Activated T-helper 2 cell treated with anti-CD3 and anti-CD28 coated beads, Interferon-gamma antibody, Interleukin-2, Interleukin-4, amounts not matched to agents 10 μg/mL and 5 μg/mL and 100 μg/mL, durations not matched to agents 14 hours and 24 hours and 36 hours (primary cell): ENCODE results near the gene CDC14A. TPM values are rescaled to one million over a fixed set of nuclear protein-coding genes. Genes with fewer than 3 reads are reported as not detected.

ENCODE experiments used
- DNase-seq: peaks from one replicate; pipeline ENCODE4 v3.0.0; 2021; ENCODE audit warnings: low spot score
- H3K27ac Mint-ChIP-seq: one replicate; pipeline ENCODE4 v1.8.0; 2021; ENCODE audit warnings: mixed read lengths
- H3K27me3 Mint-ChIP-seq: one replicate; pipeline ENCODE4 v1.8.0; 2021; ENCODE audit warnings: low read depth, mixed read lengths
- H3K36me3 Mint-ChIP-seq: one replicate; pipeline ENCODE4 v1.8.0; 2021; ENCODE audit warnings: low read depth, mixed read lengths
- H3K4me1 Mint-ChIP-seq: one replicate; pipeline ENCODE4 v1.8.0; 2021; ENCODE audit warnings: low read depth, mixed read lengths
- H3K4me3 Mint-ChIP-seq: one replicate; pipeline ENCODE4 v1.8.0; 2021; ENCODE audit warnings: low read depth, mild to moderate bottlenecking, moderate library complexity, mixed read lengths
- H3K9me3 Mint-ChIP-seq: one replicate; pipeline ENCODE4 v1.8.0; 2021; ENCODE audit warnings: mixed read lengths
- intact Hi-C: fragments of 100-400 bp; cut with micrococcal nuclease; formaldehyde crosslinking; loops from one replicate; pipeline ENCODE4 v1.15.1; 2023
- total RNA-seq: library from RNA; stranded (reverse); gene quantifications from 2 replicates; pipeline ENCODE4 v1.2.3, GENCODE V29; 2022

Gene CDC14A
- total RNA-seq, 1 donor from 2014 or later: 10.3 TPM

DNA sequence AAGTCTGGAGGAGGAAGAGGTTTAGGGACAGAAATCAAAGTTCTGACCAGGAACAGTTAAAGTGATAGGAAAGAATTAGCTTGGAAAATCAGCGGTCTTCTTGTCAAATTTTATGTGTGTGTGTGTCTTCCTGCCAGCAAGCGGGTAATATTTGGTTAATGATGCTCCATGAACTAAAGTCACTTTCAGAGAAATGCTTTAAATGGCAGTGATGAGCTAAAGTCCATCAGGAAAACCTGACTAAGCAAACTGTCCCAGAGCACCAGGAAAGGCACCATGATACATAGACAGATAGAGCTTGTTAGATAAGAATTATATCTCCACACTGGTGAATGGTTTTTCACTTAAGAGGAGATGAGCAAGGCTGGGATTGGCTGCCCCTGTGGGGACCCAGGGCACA, 10.0 kb upstream of the CDC14A start:
- peaks cover 25% of the 10 kb centered on the region for H3K27me3 Mint-ChIP-seq
- intact Hi-C loops: no loop called here
- H3K9me3 Mint-ChIP-seq: no peaks in the 10 kb centered on the region
- no peak overlapping the region for H3K27ac Mint-ChIP-seq
- H3K36me3 Mint-ChIP-seq: no peaks in the 10 kb centered on the region
- H3K4me3 Mint-ChIP-seq: no peak overlapping the region
- H3K4me1 Mint-ChIP-seq: no peaks in the 10 kb centered on the region
- DNase-seq: no peak

DNA sequence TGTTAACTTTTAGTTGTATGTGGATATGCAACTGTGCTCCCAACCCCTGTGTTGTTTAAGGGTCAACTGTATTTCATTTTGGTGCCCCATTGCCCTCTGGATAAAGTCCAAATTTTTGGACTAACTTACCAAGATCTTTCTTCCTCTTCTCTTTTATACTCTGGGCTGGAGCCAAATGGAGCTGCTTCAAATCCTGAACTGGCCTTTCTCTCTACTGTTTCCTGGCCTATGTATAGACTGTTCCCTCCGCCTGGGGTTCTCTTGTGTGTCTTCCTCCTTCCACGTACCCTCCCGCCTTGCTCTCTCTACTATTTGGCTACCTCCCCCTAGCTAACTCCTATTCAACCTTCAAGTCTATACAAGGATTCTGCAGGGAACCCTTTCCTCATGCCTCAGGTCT, 8.4 kb upstream of the CDC14A start:
- peaks cover 17% of the 10 kb centered on the region for H3K27me3 Mint-ChIP-seq
- intact Hi-C loops: no loop called here
- no peak for DNase-seq
- H3K9me3 Mint-ChIP-seq: no peaks in the 10 kb centered on the region
- H3K4me1 Mint-ChIP-seq: peaks cover 2% of the 10 kb centered on the region
- no peak overlapping the region for H3K27ac Mint-ChIP-seq
- H3K4me3 Mint-ChIP-seq: no peak overlapping the region
- H3K36me3 Mint-ChIP-seq: no peaks in the 10 kb centered on the region

DNA sequence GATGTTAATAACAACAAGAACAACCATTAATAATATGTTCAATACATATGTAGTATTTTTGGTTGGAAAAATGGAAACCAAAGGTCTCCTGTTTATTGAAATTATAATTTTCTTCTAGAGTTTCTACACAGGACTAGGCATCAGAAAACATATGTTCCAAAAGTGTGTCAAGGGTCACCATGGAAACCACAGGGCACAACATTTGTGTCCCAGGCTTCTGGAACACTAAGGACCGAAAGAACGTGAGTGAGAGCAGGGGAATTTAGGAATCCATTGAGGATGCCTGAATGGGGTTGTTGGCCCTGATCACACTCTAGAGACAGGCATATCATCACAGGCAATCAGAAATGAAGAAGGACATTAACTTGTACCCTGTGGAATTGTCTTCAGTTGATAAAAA, 7.5 kb upstream of the CDC14A start:
- no peaks in the 10 kb centered on the region for H3K9me3 Mint-ChIP-seq
- intact Hi-C loops: no loop called here
- H3K27ac Mint-ChIP-seq: no peak overlapping the region
- H3K4me1 Mint-ChIP-seq: peaks cover 2% of the 10 kb centered on the region
- peaks cover 17% of the 10 kb centered on the region for H3K27me3 Mint-ChIP-seq
- H3K4me3 Mint-ChIP-seq: no peak overlapping the region
- H3K36me3 Mint-ChIP-seq: no peaks in the 10 kb centered on the region
- DNase-seq: no peak

DNA sequence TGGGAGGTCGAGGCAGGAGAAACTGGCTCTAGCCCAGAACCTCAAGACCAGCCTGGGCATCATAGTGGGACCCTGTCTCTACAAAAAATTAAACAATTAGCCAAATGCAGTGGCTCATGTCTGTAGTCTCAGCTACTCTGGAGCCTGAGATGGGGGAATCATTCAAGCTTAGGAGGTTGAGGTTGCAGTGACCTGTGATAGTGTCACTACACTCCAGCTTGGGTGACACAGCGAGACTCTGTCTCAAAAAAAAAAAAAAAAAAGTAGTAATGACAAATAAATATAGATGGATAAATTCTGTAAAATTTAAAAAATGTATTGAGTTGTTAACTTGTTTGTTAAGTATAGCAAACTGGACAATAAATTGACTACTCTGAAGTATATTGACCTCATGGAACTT, 5.9 kb upstream of the CDC14A start:
- Mint-ChIP-seq H3K4me1 (peaks cover 4% of the 10 kb centered on the region), H3K9me3 (no peaks in the 10 kb centered on the region), H3K27me3 (peaks cover 13% of the 10 kb centered on the region), H3K36me3 (no peaks in the 10 kb centered on the region), H3K27ac (no peak overlapping the region), H3K4me3 (no peak overlapping the region)
- no peak for DNase-seq
- intact Hi-C loops: no loop called here

DNA sequence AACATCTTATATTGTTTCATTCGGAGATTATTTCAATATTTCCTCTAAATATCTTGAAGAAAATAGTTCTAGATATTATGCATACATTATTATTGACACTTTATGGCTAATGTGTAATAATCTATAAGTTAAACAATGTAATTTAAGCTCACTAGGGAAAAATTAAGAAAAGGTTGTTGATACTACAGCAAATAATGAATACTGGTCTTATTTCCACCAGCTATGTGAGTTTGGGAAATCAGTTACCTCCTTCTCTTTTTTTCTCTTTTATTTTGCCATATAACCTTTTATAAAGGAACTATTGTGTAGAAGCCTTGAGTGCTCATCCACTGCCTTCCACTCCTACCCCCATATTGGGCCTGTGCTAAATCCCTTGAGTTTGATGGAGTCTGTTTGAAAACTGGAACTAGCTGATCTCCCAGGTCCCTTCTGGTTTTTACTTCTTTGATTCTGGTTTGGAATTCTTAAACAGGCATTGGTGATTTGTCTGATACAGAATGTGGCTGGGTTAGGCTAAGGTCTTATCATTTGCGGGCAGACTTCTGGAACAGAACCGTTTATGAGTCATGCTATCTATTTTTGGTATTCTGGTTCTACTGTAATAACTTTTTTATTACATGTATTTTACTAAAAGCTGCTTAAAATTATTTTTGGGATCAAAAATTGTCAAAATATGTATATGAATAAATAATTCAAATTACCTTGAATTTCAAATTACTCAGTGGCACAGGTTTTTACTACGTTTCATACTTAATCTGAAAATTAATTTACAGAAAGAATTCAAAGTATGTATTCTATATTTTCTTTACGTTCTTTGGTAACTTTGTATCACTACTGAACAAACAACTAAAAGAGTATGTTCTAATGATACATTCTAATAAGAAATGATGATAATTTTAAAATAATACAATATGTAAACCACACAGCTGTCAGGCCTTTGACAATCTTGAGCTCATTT, 5.0 kb upstream of the CDC14A start:
- Mint-ChIP-seq H3K27me3 (peaks cover 13% of the 10 kb centered on the region), H3K4me3 (no peak overlapping the region)

DNA sequence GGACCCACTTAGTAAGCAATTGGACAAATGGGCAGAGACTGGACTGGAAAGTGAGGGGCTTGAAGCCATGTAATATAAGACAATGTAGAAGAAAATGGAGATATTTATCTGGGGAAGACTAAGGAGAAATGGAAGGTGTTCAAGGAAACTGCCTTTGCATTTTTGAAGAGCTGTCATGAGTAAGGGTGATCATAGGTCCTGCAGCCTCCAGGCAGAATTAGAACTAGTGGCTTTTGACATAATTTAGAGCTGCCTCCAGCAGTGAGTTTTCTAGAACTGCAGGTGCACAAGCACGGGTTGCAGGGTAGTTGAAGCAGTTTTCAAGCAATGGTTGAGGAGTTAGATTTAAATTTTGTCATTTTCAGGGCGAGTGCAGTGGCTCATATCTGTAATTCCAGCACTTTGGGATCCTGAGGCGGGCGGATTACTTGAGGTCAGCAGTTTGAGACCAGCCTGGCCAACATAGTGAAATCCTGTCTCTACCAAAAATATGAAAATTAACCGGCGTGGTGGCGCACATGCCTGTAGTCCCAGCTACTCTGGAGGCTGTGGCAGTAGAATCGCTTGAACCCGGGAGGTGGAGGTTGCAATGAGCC, 3.7 kb upstream of the CDC14A start:
- H3K4me1 Mint-ChIP-seq: peaks cover 8% of the 10 kb centered on the region
- intact Hi-C loops: no loop called here
- H3K36me3 Mint-ChIP-seq: no peaks in the 10 kb centered on the region

More for the DNA sequence above, 5.0 kb upstream of the CDC14A start:
- peaks cover 4% of the 10 kb centered on the region for H3K4me1 Mint-ChIP-seq
- intact Hi-C loops: no loop called here
- H3K27ac Mint-ChIP-seq: no peak overlapping the region
- no peaks in the 10 kb centered on the region for H3K9me3 Mint-ChIP-seq
- no peaks in the 10 kb centered on the region for H3K36me3 Mint-ChIP-seq
- no peak for DNase-seq

DNA sequence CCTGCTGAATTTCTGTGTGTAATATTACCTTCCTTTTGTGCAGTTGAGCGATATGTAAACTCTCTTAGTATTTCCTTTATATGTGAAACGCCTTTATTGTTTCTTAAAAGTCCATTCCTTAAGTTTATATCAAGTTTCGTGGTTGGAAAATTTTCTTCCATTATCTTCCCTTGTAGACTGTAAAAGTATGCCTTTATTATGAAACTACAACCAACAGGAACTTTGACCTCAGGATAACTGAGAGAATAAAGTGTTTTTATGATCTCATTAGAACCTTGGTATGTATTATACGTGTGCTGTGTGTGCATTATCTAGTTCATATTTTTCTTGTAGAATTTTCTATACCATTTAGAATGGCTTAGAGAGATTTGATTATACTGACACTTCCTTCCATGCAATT, 3.1 kb upstream of the CDC14A start:
- Mint-ChIP-seq H3K9me3 (no peaks in the 10 kb centered on the region), H3K36me3 (peaks cover 2% of the 10 kb centered on the region), H3K4me1 (peaks cover 14% of the 10 kb centered on the region), H3K4me3 (no peak overlapping the region), H3K27me3 (peaks cover 9% of the 10 kb centered on the region), H3K27ac (no peak overlapping the region)
- intact Hi-C loops: no loop called here
- DNase-seq: no peak

More for the DNA sequence above, 3.7 kb upstream of the CDC14A start:
- no peak for DNase-seq
- Mint-ChIP-seq H3K4me3 (no peak overlapping the region), H3K27ac (no peak overlapping the region), H3K27me3 (peaks cover 13% of the 10 kb centered on the region), H3K9me3 (no peaks in the 10 kb centered on the region)

DNA sequence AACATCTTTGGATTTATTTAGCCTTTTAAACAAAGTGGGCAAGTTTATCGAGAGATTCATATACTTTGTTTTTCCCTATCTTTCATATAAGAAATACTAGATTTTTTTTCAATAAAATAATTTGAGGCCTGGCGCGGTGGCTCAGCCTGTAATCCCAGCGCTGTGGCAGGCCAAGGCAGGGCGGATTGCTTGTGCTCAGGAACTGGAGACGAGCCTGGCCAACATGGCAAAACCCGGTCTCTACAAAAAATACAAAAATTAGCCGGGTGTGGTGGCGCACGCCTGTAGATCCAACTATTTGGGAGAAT, 1.6 kb upstream of the CDC14A start:
- Mint-ChIP-seq H3K27me3 (peaks cover 4% of the 10 kb centered on the region), H3K27ac (peak overlapping the region; percentile 89), H3K4me3 (peak overlapping the region; percentile 87), H3K4me1 (peaks cover 29% of the 10 kb centered on the region), H3K9me3 (no peaks in the 10 kb centered on the region), H3K36me3 (peaks cover 12% of the 10 kb centered on the region)
- no peak for DNase-seq
- intact Hi-C loops: loop anchor here (1.0 to 10.0 kb wide), 2 partner anchors 217 to 536 kb away; partner anchors contain the start of gene TRMT13

DNA sequence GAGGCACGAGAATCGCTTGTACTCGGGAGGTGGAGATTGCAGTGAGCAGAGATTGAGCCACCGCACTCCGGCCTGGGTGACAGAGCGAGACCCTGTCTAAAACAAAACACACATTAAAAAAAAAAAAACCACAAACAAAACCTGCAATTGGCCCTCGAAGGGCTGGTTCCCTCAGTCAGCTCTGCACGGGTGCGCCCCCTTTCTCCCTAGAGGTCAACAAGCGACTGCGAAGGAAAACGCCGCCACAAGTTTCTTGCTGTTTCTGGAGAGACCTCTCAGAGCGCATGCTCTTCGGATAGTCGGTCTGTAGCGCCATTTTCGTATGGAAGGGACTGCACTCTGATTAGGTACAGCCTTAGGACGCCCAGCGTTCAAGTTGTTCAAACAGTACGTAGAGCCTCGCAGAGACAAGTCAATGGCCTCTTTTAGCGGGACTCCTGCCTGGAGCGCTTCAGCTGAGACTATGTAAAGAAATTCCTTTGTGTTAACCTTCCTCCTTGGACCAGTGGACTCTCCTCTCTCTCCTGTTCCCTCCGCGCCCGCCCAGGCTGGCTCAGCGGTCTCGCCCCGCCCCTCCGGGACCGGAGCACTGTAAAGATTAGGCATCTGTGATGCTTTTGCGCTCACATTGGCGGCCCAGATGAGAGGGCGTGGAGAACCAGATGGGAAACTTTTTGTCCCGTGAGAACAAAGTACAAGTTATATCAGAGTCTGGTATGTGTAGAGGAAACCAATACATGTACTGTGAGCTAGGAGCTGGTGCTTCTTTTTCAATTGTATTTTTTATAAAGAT, 1.0 kb upstream of the CDC14A start:
- H3K4me1 Mint-ChIP-seq: peaks cover 35% of the 10 kb centered on the region
- H3K4me3 Mint-ChIP-seq: peak overlapping the region; percentile 87
- intact Hi-C loops: loop anchor here (1.0 to 10.0 kb wide), 2 partner anchors 218 to 536 kb away; partner anchors contain the start of gene TRMT13
- DNase-seq: peak; percentile 84
- H3K9me3 Mint-ChIP-seq: no peaks in the 10 kb centered on the region
- H3K27ac Mint-ChIP-seq: peak overlapping the region; percentile 89
- peaks cover 4% of the 10 kb centered on the region for H3K27me3 Mint-ChIP-seq
- peaks cover 17% of the 10 kb centered on the region for H3K36me3 Mint-ChIP-seq

DNA sequence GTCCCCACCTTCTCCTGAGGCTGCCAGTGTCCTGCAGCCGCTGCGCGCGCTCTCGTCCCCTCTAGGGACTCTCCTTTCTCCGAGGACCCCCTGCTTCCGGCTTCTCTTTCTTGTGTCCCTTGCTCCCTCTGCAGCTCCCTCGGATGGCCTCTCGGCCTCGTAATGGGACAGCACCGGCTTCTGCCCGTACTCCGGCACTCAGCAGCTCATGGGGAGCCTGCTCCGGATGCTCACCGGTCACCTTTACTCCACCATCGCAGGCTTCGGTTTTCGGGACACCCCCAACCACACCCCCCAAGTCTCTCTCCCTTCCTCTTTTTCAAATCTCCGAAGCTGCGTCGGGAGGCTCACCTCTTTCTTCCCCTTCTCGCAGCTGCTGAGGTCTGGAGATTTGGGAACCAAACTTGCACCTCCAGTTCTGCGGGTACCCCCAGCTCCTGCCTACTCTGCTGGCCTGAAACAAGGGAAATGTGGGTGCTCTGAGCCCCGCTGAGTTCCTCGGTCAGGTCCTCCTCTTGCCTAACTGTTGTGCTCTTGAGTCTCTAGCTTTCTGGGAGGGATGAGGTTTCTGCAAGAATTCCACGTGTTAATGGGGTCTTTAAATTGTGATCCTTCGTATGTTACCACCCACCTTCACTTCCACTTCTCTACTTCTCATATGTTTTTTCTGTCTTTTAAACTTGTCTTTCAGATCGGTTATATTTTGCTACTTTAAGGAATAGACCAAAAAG, 930 bp downstream of the CDC14A start:
- H3K36me3 Mint-ChIP-seq: peaks cover 28% of the 10 kb centered on the region
- H3K4me3 Mint-ChIP-seq: peak overlapping the region; percentile 87
- peaks cover 41% of the 10 kb centered on the region for H3K4me1 Mint-ChIP-seq
- intact Hi-C loops: loop anchor here (2.0 to 10.0 kb wide), 3 partner anchors 44 to 538 kb away; no protein-coding TSS in a partner anchor
- H3K9me3 Mint-ChIP-seq: no peaks in the 10 kb centered on the region
- DNase-seq: peak; percentile 39
- no peaks in the 10 kb centered on the region for H3K27me3 Mint-ChIP-seq
- H3K27ac Mint-ChIP-seq: peak overlapping the region; percentile 89

DNA sequence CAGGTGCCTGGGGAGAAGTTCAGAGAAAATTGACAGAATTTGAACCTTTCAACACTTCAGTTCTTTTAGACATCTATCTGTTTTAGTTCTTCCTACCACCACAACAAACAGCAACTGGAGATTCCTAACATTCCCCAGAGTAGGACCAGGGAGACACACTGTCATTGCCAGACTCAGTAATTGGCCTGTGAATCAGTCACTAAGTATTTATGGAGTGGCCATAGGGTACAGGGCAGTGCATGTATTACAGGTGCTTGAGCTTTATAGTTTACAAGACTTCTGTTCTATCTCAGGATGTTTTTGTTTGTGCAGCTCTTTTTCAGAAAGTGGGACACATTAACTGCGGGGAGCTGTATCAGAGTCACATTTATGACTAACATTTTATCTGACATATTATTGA, 1.7 kb downstream of the CDC14A start:
- Mint-ChIP-seq H3K27ac (peak overlapping the region; percentile 89), H3K9me3 (no peaks in the 10 kb centered on the region), H3K4me3 (peak overlapping the region; percentile 87), H3K4me1 (peaks cover 42% of the 10 kb centered on the region), H3K27me3 (no peaks in the 10 kb centered on the region), H3K36me3 (peaks cover 31% of the 10 kb centered on the region)
- intact Hi-C loops: loop anchor here (2.0 to 10.0 kb wide), 3 partner anchors 43 to 539 kb away; no protein-coding TSS in a partner anchor
- no peak for DNase-seq

DNA sequence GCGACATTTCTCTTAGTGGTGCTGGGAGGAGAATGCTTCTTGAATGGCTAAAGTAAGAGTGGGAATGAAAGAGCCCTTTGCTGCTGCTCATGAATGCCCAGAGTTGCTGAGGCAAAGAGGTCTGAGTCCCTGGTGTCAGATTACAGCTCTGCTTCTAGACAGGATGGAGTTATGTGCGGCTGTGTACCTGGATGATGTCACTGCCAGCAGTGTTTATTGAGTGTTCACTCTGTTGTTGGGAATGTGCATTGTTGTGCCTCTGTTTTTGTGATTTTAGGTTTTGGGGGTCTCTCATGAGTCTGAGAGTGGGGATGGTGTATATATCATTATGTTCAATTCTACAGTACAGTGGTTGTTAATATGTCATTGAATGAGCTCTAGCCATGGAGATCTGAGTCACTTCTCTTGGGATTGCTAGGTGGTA, 2.7 kb downstream of the CDC14A start:
- intact Hi-C loops: loop anchor here (10.0 kb wide), 1 partner anchor 540 kb away; no protein-coding TSS in a partner anchor
- no peaks in the 10 kb centered on the region for H3K27me3 Mint-ChIP-seq

More for the DNA sequence above, 2.7 kb downstream of the CDC14A start:
- no peak for DNase-seq
- peak overlapping the region; percentile 87 for H3K4me3 Mint-ChIP-seq
- no peak overlapping the region for H3K27ac Mint-ChIP-seq
- peaks cover 36% of the 10 kb centered on the region for H3K36me3 Mint-ChIP-seq
- H3K4me1 Mint-ChIP-seq: peaks cover 45% of the 10 kb centered on the region
- no peaks in the 10 kb centered on the region for H3K9me3 Mint-ChIP-seq
